ENCODE measurements around the gene INTS1.

The INTS1 gene

GRCh38 chr7:1485156-1485555 is 19.0 kb downstream of the INTS1 start:
- DNase-seq (ENCODE audit: low read depth): no peak

DNA sequence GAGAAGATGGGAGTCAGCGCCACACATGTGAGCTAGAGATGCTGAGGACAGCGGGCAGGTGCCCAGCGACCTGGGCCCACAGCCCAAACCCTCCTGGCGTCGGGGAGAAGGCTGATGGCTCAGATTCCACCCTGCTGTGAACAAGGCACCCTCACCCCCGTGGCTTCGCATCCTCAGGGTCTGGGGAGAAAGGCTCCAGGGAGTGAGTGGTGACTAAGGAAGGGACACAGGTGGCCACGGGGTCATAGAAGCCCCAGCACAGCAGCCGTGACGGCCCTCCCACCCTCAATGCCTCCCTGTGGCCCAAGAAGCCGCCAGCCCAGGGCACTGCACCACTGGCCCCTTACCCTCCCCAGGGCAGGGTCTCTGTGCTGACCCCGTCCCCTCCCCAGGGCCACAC is 19.6 kb downstream of the INTS1 start:
- DNase-seq (ENCODE audit: low read depth): no peak

- DNase-seq (ENCODE audit: low read depth): no peak
These were observed 20.4 kb downstream of the INTS1 start for GRCh38 chr7:1483536-1484505.

GRCh38 chr7:1483079-1483478 is 21.1 kb downstream of the INTS1 start:
- no peak for DNase-seq (ENCODE audit: low read depth)

DNA sequence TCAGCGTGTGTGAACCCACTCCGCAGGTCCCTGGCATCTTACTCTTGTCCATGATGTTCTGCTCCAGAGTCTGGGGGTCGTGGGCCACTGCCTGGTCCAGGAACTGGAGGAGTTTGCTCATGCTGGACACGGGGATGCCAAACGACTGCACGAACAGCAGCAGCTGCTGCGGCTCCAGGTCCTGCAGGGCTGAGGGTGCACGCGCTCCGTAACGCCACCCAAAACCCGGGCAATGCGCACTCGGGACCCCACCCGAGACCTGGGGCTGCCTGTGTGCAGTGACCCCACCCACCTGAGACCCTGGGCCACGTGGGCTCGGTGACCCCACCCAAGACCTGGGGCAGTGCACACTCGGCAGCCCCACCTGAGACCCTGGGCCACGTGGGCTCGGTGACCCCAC is 22.9 kb downstream of the INTS1 start:
- no peak for DNase-seq (ENCODE audit: low read depth)

DNA sequence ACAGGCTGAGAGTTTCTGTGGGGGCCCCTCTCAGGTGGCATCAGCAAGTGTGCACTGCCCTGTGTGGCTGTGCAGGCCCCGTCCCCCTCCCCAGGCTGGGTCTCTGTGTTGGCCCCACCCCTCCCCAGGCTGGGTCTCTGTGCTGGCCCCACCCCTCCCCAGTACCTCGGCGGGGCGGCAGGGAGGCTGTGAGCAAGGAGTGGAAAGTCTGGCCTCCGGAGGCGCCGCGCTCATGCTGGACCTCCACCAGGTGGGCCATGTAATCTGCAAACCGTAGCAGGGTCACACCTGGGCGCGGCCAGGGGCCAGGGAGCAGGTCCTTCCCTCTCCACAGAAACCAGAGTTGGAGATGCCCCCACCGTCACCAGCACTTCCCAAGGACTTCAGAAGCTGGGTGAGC is 23.5 kb downstream of the INTS1 start:
- no peak for DNase-seq (ENCODE audit: low read depth)

- DNase-seq (ENCODE audit: low read depth): no peak
These were observed 24.9 kb downstream of the INTS1 start for GRCh38 chr7:1479287-1479686.

- no peak for DNase-seq (ENCODE audit: low read depth)
These were observed 25.7 kb downstream of the INTS1 start for GRCh38 chr7:1478480-1478879.

GRCh38 chr7:1476859-1477258 is 27.3 kb downstream of the INTS1 start:
- DNase-seq (ENCODE audit: low read depth): no peak

DNA sequence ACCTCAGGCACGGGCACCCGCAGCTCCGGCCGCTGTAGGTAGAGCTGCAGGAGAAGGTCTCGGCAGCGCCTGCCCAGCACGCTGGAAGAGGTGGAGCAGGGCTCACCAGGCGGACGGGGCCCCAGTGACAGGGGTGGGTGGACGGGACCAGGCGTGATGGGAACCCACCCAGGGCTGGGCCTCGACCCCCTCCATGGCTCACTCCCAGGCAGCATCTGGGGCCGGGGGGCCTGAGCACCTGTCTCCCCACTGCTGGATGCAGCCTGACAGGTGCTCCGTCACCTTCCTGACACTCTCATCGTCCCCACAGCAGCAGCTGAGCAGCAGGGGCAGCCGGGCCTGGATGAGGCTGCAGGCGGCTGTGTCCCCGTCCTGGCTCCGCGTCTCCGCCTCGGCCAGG is 28.2 kb downstream of the INTS1 start:
- DNase-seq (ENCODE audit: low read depth): no peak

DNA sequence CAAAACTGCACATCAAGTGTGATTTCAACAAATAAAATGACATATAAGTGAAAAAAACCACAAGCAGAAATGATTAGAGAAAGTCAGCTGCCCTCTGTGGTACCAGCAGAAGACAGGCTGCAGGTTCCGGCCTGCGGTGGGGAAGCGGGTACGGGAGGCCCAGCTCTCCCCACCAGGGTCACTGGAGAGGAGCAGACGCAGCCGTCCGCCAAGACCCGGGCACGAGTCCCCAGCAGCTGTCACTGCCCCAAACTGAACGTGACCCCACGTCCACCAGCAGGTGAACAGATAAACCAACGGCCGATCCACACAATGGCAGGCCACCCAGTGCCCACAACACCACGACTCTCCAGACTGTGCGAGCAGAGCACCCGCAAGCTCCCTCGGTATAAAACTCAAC is 28.8 kb downstream of the INTS1 start:
- no peak for DNase-seq (ENCODE audit: low read depth)

DNA sequence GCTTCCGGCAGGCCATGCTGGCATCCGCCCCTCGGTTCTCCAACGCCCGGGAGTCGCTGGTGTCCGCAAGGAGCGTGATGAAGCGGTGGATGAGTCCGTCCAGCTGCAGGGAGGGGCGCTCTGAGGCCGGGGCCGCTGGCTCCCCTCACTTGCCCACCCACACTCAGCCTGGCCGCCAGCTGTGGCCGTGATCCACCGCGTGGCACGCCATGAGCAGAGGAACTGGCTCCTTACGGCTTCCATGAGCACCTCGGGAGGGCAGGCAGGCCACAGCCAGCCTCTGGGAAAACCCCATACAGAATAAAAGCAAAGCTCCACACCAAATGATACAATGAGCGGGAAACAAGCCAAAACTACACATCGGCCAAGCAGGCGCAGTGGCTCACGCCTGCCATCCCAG is 29.5 kb downstream of the INTS1 start:
- DNase-seq (ENCODE audit: low read depth): no peak

DNA sequence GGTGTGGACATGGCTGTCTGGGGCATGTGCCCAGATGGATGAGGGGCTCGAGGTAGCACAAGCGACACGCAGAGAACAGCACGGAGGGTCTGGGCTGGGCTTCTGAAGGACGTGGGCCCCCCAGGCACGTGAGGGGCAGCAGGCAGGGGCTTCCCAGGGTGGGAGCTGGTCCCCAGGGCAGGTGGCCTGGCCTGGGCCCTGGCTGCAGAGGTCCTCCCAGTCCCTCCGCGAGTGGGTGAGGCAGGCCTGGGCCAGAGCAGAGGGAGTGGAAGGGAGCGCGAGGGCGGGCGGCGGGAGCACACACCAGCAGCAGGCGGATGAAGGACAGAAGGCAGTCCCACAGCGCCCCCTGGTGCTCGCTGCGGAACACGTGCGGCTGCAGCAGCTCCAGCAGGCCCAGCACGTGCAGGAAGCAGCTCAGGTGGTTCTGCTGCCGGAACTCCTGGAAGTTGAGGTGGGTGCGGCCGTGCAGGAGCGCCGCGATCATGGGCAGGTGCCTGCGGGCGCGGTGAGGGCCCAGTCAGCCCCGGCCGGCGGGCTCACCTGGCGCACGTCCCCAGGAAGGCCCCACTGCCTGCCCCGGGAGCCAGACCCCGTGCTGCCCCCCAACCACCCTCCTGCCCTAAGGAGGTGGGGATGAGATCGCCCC is 30.2 kb downstream of the INTS1 start:
- peak; percentile 78 for DNase-seq (ENCODE audit: low read depth)

- DNase-seq (ENCODE audit: low read depth): no peak
These were observed 33.3 kb downstream of the INTS1 start for GRCh38 chr7:1470901-1471300.

GRCh38 chr7:1468643-1469298 is 35.4 kb downstream of the INTS1 start:
- no peak for DNase-seq (ENCODE audit: low read depth)

- no peak for DNase-seq (ENCODE audit: low read depth)
These were observed 36.0 kb downstream of the INTS1 start for GRCh38 chr7:1468203-1468602.

GRCh38 chr7:1466524-1467271 is 37.5 kb downstream of the INTS1 start:
- peak; percentile 59 for DNase-seq (ENCODE audit: low read depth)

DNA sequence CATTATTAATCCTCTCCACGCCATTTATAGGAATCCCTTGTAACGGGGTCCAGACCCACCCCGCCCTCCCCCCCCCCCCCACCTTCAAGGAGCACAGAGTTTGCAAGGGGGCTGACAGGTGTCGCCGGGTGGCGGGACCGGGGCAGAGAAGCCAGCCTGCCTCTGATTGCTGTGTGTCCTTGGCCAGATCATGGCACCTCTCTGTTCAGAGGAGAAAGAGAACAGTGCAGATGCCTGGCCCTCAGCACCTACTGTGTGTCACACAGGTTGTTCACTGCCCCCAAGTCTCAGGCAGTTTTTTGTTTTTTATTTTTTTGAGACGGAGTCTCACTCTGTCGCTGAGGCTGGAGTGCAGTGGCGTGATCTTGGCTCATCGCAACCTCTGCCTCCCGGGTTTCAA is 39.5 kb downstream of the INTS1 start:
- no peak for DNase-seq (ENCODE audit: low read depth)

GRCh38 chr7:1463676-1464223 is 40.4 kb downstream of the INTS1 start:
- no peak for DNase-seq (ENCODE audit: low read depth)

DNA sequence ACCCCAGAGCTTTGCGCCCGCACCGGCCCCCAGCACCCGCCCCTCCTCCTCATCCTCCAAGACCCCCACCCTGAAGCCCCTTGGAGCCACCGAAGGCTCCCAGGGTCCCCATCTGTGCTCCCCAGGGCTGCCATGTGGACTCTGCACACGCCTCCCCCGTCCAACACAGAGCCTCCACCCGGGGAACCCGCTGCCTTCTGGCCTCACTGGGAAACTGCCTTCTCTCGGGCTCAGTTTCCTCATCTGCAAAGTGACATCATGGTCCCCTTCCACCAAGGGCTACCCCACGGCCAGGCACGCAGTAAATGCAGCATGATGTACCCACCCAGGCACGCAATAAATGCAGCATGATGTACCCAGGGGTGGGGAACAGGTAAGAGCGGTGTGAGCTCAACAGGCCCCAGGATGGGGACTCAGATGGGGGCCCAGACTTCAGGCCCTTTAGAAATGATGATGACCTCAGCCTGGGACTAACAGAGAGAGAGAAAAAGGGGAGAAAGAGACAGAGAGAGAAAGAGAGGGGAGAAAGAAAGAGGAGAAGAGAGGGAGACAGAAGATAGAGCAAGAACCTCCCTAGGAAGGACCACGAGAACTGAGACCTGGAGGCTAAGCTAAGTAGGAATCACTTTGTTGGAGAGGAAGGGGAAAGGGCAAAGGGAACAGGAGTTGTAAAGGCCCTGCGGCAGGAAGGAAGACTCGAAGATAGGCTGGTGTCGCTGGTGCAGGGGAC is 42.4 kb downstream of the INTS1 start:
- DNase-seq (ENCODE audit: low read depth): no peak
